Osteoblast (primary cell): ENCODE results near the gene MRPL21. TPM values are rescaled to one million over a fixed set of nuclear protein-coding genes. Genes with fewer than 3 reads are reported as not detected.
"Not testable (repeated sequence)": the region's sequence is repeated elsewhere in the genome, so short reads cannot be mapped to it uniquely, and the experiment has no call there.

Experiments
- DNase-seq: peaks from one replicate; pipeline ENCODE4 v3.0.0; 2011; ENCODE audit warnings: low spot score, mixed read lengths; ENCODE audit not compliant: insufficient read length; ENCODE audit errors: missing footprints
- H2AFZ ChIP-seq: 2 replicates; pipeline ENCODE4 v1.6.0; 2011; ENCODE audit warnings: mild to moderate bottlenecking, low read length
- H3K27ac ChIP-seq: 2 replicates; pipeline ENCODE4 v1.5.1; 2011; ENCODE audit warnings: mild to moderate bottlenecking, low read depth, low read length, moderate library complexity
- H3K27me3 ChIP-seq: 2 replicates; pipeline ENCODE4 v1.6.0; 2012; ENCODE audit warnings: mild to moderate bottlenecking, control low read depth, inconsistent platforms, low read length, moderate library complexity; ENCODE audit not compliant: insufficient read depth
- H3K36me3 ChIP-seq: 2 replicates; pipeline ENCODE4 v1.5.1; 2011; ENCODE audit warnings: mild to moderate bottlenecking, low read length, control low read depth, moderate library complexity; ENCODE audit not compliant: insufficient read depth
- H3K4me1 ChIP-seq: 2 replicates; pipeline ENCODE4 v1.5.1; 2011; ENCODE audit warnings: mild to moderate bottlenecking, low read length, control low read depth, moderate library complexity; ENCODE audit not compliant: insufficient read depth
- H3K4me2 ChIP-seq: 2 replicates; pipeline ENCODE4 v1.6.0; 2011; ENCODE audit warnings: mild to moderate bottlenecking, low read length; ENCODE audit not compliant: insufficient read depth
- H3K4me3 ChIP-seq: fragments of 200-600 bp; sonication (generic); 3 replicates; pipeline ENCODE4 v1.5.1; 2012; ENCODE audit warnings: mild to moderate bottlenecking, low read length, inconsistent platforms; ENCODE audit not compliant: insufficient read depth
- H3K79me2 ChIP-seq: 2 replicates; pipeline ENCODE4 v1.6.0; 2012; ENCODE audit warnings: mild to moderate bottlenecking, low read length, control low read depth, inconsistent platforms; ENCODE audit not compliant: insufficient read depth
- H3K9me3 ChIP-seq: 2 replicates; pipeline ENCODE4 v1.5.1; 2011; ENCODE audit warnings: low read depth, low read length, control low read depth
- H4K20me1 ChIP-seq: 2 replicates; pipeline ENCODE4 v1.6.0; 2012; ENCODE audit warnings: mild to moderate bottlenecking, low read length, control low read depth; ENCODE audit not compliant: insufficient read depth
- total RNA-seq: library from RNA; depleted of rRNA; stranded (reverse); fragments of >200 nt; gene quantifications from 2 replicates; pipeline ENCODE4 v1.2.3, GENCODE V29; 2012
- TF ChIP-seq, protein P1 (sequence below): IDR thresholded peaks from 2 replicates; pipeline ENCODE4 v1.5.1; 2011; ENCODE audit warnings: mild to moderate bottlenecking, low read depth, low read length, moderate library complexity; ENCODE audit errors: extremely low read depth

The MRPL21 gene
- total RNA-seq, 1 donor, result 51.0 TPM

DNA sequence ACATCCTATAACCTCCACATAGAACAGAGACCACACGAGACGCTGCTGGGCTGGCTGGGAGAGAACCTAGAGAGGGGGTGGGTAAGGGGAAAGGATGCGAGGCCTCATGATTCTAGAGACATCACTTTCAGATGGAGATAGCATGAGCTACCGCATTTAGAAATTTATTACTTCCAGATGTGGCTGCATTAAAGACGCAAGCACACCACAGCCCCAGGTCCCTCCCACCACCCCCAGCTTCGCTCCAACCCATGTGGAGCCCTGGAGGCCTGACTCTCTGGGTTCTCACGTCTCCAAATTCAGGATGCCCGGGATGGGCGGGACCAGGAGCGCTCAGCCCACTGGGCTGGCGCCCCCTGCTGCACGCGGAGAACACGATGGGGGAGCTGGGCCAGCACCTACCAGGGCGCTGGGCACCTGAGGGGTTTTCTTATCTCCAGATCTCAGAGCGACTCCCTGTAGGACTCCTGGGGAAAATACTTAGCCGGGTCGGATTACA lies 13.6 kb downstream of the MRPL21 start:
- Histone ChIP-seq H3K9me3 (no peaks in the 10 kb centered on the region), H3K27ac (peak overlapping the region; percentile 66), H3K79me2 (no peaks in the 10 kb centered on the region), H3K4me3 (no peak overlapping the region), H2AFZ (no peak overlapping the region), H3K4me2 (no peak overlapping the region), H3K4me1 (peaks cover 17% of the 10 kb centered on the region), H3K27me3 (no peaks in the 10 kb centered on the region), H4K20me1 (peaks cover 11% of the 10 kb centered on the region), H3K36me3 (peaks cover 20% of the 10 kb centered on the region)
- TF ChIP-seq, protein P1, sequence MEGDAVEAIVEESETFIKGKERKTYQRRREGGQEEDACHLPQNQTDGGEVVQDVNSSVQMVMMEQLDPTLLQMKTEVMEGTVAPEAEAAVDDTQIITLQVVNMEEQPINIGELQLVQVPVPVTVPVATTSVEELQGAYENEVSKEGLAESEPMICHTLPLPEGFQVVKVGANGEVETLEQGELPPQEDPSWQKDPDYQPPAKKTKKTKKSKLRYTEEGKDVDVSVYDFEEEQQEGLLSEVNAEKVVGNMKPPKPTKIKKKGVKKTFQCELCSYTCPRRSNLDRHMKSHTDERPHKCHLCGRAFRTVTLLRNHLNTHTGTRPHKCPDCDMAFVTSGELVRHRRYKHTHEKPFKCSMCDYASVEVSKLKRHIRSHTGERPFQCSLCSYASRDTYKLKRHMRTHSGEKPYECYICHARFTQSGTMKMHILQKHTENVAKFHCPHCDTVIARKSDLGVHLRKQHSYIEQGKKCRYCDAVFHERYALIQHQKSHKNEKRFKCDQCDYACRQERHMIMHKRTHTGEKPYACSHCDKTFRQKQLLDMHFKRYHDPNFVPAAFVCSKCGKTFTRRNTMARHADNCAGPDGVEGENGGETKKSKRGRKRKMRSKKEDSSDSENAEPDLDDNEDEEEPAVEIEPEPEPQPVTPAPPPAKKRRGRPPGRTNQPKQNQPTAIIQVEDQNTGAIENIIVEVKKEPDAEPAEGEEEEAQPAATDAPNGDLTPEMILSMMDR, result peak; percentile 57
- peak; percentile 88 for DNase-seq

DNA sequence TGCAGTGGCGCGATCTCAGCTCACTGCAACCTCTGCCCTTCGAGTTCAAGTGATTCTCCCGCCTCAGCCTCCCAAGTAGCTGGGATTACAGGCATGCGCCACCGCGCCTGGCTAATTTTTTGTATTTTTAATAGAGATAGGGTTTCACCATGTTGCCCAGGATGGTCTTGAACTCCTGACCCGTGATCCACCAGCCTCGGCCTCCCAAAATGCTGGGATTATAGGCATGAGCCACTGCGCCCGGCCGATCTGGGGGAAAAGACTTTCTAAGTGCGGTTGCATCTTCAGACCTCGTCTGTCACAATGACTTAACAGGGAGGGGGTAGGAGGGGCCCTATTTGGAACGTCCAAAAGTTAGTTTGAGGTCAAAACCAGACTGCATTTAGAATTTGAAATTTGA lies 18.8 kb downstream of the MRPL21 start:
- not testable (repeated sequence) for DNase-seq, H3K9me3 ChIP-seq, H4K20me1 ChIP-seq, H3K4me1 ChIP-seq, H3K4me3 ChIP-seq, H3K27me3 ChIP-seq, H3K79me2 ChIP-seq, H3K36me3 ChIP-seq, H3K4me2 ChIP-seq, H2AFZ ChIP-seq, H3K27ac ChIP-seq

DNA sequence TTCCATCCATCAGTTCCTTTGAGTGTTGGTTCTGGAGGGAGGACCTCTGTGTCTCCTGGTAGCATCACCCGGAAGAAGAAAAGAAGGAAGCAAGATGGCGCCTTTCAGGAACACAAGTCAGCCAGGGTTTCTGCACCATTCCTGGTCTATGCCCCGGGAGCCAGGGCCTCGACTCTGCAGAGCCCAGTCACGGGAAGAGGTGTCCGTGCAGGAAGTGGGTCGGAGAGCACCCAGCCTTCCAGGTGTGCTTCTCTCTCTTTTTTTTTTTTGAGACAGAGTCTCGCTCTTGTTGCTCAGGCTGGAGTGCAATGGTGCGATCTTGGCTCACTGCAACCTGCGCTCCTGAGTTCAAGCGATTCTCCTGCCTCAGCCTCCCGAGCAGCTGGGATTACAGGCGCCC lies 21.2 kb downstream of the MRPL21 start:
- no peaks in the 10 kb centered on the region for H3K27me3 ChIP-seq
- H3K4me2 ChIP-seq, result no peak overlapping the region
- H4K20me1 ChIP-seq, result no peaks in the 10 kb centered on the region
- no peaks in the 10 kb centered on the region for H3K79me2 ChIP-seq
- no peak for DNase-seq
- TF ChIP-seq, protein P1, result no peak
- H3K4me1 ChIP-seq, result no peaks in the 10 kb centered on the region
- H3K36me3 ChIP-seq, result no peaks in the 10 kb centered on the region
- no peaks in the 10 kb centered on the region for H3K9me3 ChIP-seq
- H3K27ac ChIP-seq, result no peak overlapping the region
- H3K4me3 ChIP-seq, result no peak overlapping the region
- H2AFZ ChIP-seq, result no peak overlapping the region

DNA sequence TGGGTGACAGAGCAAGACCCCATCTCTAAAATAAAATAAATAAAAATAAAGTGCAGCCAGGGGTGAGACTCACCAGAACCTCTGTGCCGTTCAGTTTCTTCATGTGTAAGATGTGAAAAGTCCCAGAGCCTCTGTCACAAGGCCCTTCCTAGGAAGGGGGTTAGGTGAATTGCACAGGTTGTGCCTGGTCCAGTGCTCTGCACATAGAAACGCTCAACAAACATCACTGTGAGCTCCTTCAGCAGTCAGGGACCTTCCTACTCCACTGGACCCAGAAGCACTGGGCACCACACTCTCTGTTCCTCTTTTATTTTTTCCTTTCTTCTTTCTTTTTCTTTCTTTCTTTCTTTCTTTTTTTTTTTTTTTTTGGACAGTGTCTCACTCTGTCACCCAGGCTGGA lies 22.3 kb downstream of the MRPL21 start:
- Histone ChIP-seq H3K79me2 (no peaks in the 10 kb centered on the region), H3K36me3 (no peaks in the 10 kb centered on the region), H2AFZ (no peak overlapping the region), H3K4me1 (no peaks in the 10 kb centered on the region), H3K27ac (no peak overlapping the region), H3K9me3 (no peaks in the 10 kb centered on the region), H4K20me1 (no peaks in the 10 kb centered on the region), H3K27me3 (no peaks in the 10 kb centered on the region), H3K4me2 (no peak overlapping the region), H3K4me3 (no peak overlapping the region)
- no peak for DNase-seq
- TF ChIP-seq, protein P1, result no peak

DNA sequence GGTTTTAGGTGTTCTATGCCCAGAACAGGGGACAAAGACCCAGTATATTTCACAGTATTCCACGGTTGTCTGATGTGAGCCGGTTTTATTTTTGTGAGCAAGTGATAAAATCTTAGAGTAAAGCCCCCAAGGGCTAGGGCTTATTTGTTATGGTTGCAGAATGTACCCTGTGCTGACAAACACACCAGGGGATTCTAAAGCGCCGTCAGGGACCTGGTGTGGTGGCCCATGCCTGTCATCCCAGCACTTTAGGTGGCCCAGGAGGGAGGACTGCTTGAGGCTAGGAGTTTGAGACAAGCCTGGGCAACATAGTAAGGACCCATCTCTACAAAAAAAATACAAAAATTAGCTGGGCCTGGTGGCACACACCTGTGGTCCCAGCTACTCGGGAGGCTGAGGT lies 22.8 kb downstream of the MRPL21 start:
- Histone ChIP-seq H3K4me3 (no peak overlapping the region), H2AFZ (no peak overlapping the region), H3K27ac (no peak overlapping the region), H3K4me1 (no peaks in the 10 kb centered on the region), H4K20me1 (no peaks in the 10 kb centered on the region), H3K9me3 (no peaks in the 10 kb centered on the region), H3K79me2 (no peaks in the 10 kb centered on the region), H3K36me3 (no peaks in the 10 kb centered on the region), H3K27me3 (no peaks in the 10 kb centered on the region), H3K4me2 (no peak overlapping the region)
- TF ChIP-seq, protein P1, result no peak
- no peak for DNase-seq
